Measurements from ENCODE around the gene RCSD1. TPM values are rescaled to one million over a fixed set of nuclear protein-coding genes. Genes with fewer than 3 reads are reported as not detected.
A peak's percentile ranks its signal among the peaks of the same experiment; 100 is the strongest.

The RCSD1 gene
- total RNA-seq, 1 donor from 2014 or later = under 0.01 TPM

GRCh38 chr1:167633258-167633944 is 3.4 kb downstream of the RCSD1 start:
- Histone ChIP-seq H3K4me3 (ENCODE audit: low read depth, low read length) (no peak overlapping the region), H3K27me3 (ENCODE audit: control insufficient read depth, insufficient read depth, low read length) (peaks cover 3% of the 10 kb centered on the region), H3K36me3 (ENCODE audit: control insufficient read depth, insufficient read depth, low read length) (no peaks in the 10 kb centered on the region)
- DNase-seq (ENCODE audit: low read depth) = no peak
- no peak for FAIRE-seq
- TF ChIP-seq CTCF (IDR thresholded peaks at IDR 0.05; ENCODE audit: insufficient read depth, low read length, severe bottlenecking) = no peak

- Histone ChIP-seq H3K36me3 (ENCODE audit: control insufficient read depth, insufficient read depth, low read length) (no peaks in the 10 kb centered on the region), H3K27me3 (ENCODE audit: control insufficient read depth, insufficient read depth, low read length) (peaks cover 3% of the 10 kb centered on the region), H3K4me3 (ENCODE audit: low read depth, low read length) (no peak overlapping the region)
- DNase-seq (ENCODE audit: low read depth) (peak; percentile 59), FAIRE-seq (no peak)
- TF ChIP-seq CTCF (IDR thresholded peaks at IDR 0.05; ENCODE audit: insufficient read depth, low read length, severe bottlenecking) = no peak
Measured at GRCh38 chr1:167634435-167634834, 4.4 kb downstream of the RCSD1 start.

DNA sequence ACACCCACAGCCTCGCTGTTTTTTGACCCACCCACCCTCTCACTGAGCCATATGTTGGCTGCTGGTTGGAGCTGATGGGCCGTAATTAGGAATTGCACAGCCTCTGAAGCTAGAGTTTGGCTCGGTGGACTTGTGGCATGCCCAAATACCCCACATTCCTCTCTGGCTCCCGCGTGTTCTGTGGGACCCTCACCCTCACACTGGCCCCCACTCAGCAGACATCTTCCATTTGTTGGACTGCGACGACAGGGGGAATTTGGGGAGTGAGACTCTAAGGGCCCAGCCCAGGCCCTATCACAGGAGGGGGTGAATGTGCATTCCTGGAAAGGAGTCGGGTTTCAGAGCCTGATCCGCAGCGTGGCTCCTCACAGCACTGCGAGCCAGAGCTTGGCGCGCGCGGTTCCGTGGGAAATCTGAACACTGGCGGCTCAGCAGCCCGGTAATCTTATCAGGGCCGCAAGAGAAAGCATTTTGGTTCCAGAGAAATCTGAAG is 5.2 kb downstream of the RCSD1 start:
- DNase-seq (ENCODE audit: low read depth) = no peak
- H3K36me3 ChIP-seq (ENCODE audit: control insufficient read depth, insufficient read depth, low read length) = no peaks in the 10 kb centered on the region
- H3K27me3 ChIP-seq (ENCODE audit: control insufficient read depth, insufficient read depth, low read length) = peaks cover 2% of the 10 kb centered on the region
- no peak for FAIRE-seq
- no peak overlapping the region for H3K4me3 ChIP-seq (ENCODE audit: low read depth, low read length)
- no peak for TF ChIP-seq CTCF (IDR thresholded peaks at IDR 0.05; ENCODE audit: insufficient read depth, low read length, severe bottlenecking)

DNA sequence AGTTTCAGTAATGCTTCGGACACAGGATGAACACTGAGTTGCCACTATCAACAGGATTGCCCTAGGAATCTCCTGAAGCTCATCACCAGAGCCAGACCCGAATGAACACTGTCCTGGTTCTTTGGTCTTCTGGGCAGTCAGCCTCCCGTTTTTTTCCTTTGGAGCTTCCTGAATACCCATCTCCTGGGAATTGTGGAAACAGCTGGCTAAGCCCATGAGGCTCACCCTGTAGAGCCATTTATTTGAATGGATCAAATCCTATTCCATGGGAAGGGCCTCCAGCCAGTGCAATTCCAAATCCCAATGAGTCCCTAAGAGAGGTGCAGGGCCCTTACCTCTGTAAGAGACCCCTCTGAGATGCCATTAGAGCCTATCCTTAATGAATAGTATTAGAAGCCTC is 5.9 kb downstream of the RCSD1 start:
- H3K4me3 ChIP-seq (ENCODE audit: low read depth, low read length) = no peak overlapping the region
- TF ChIP-seq CTCF (IDR thresholded peaks at IDR 0.05; ENCODE audit: insufficient read depth, low read length, severe bottlenecking) = no peak
- no peaks in the 10 kb centered on the region for H3K27me3 ChIP-seq (ENCODE audit: control insufficient read depth, insufficient read depth, low read length)
- no peak for DNase-seq (ENCODE audit: low read depth)
- FAIRE-seq = no peak
- H3K36me3 ChIP-seq (ENCODE audit: control insufficient read depth, insufficient read depth, low read length) = no peaks in the 10 kb centered on the region

GRCh38 chr1:167638064-167638463 is 8.0 kb downstream of the RCSD1 start:
- no peaks in the 10 kb centered on the region for H3K36me3 ChIP-seq (ENCODE audit: control insufficient read depth, insufficient read depth, low read length)
- no peaks in the 10 kb centered on the region for H3K27me3 ChIP-seq (ENCODE audit: control insufficient read depth, insufficient read depth, low read length)
- no peak overlapping the region for H3K4me3 ChIP-seq (ENCODE audit: low read depth, low read length)
- no peak for TF ChIP-seq CTCF (IDR thresholded peaks at IDR 0.05; ENCODE audit: insufficient read depth, low read length, severe bottlenecking)
- no peak for FAIRE-seq
- no peak for DNase-seq (ENCODE audit: low read depth)

DNA sequence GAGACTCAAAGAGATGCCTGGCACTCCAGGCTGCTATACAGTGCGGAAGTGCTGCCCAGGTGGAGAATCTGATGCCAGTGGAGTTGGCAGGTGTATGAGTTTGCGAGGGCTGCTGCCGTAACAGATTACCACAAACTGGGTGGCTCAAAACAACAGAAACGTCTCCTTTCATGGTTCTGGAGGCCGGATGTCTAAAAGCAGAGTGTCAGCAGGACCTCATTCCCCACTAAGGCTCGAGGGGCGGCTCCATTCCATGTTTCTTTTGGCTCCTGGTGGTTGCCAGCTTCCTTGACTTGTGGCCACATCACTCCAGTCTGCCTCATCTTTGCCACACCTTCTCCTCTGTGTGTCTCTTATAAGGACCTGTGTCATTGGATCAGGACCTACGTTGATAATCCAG is 10.0 kb downstream of the RCSD1 start:
- TF ChIP-seq CTCF (IDR thresholded peaks at IDR 0.05; ENCODE audit: insufficient read depth, low read length, severe bottlenecking) = no peak
- Histone ChIP-seq H3K36me3 (ENCODE audit: control insufficient read depth, insufficient read depth, low read length) (no peaks in the 10 kb centered on the region), H3K27me3 (ENCODE audit: control insufficient read depth, insufficient read depth, low read length) (no peaks in the 10 kb centered on the region), H3K4me3 (ENCODE audit: low read depth, low read length) (no peak overlapping the region)
- DNase-seq (ENCODE audit: low read depth) = no peak
- FAIRE-seq = no peak
